Endothelial cell of umbilical vein (primary cell): ENCODE data around the gene MLLT1.

Experiments used
- CTCF ChIP-seq, 2 donors: IDR thresholded peaks; 1 replicate in 1 of 2; 2 replicates in 1 of 2; pipeline ENCODE4 v1.5.1; 2011; ENCODE audit warnings: low read length in 2 of 2, mild to moderate bottlenecking in 2 of 2, moderate library complexity in 2 of 2, control low read depth in 1 of 2, inconsistent platforms in 1 of 2, low read depth in 1 of 2; ENCODE audit not compliant: insufficient read depth in 1 of 2; ENCODE audit errors: extremely low read depth in 1 of 2
- EZH2 ChIP-seq: IDR thresholded peaks from 2 replicates; pipeline ENCODE4 v1.6.1; 2012; ENCODE audit warnings: borderline replicate concordance, low read depth, mild to moderate bottlenecking, moderate library complexity, low read length, inconsistent platforms; ENCODE audit not compliant: severe bottlenecking
- POLR2A ChIP-seq: IDR thresholded peaks from 2 replicates; pipeline ENCODE4 v1.6.1; 2012; ENCODE audit warnings: low read depth, mild to moderate bottlenecking, control low read depth, low read length
- POLR2AphosphoS5 ChIP-seq: IDR thresholded peaks from 2 replicates; pipeline ENCODE4 v1.6.1; 2012; ENCODE audit warnings: low read depth, mild to moderate bottlenecking, control low read depth, low read length, moderate library complexity; ENCODE audit not compliant: insufficient read depth
- TF ChIP-seq, protein P1 (sequence below): IDR thresholded peaks from 2 replicates; pipeline ENCODE4 v1.6.1; 2011; ENCODE audit not compliant: insufficient read depth, insufficient read length

GRCh38 chr19:6196361-6196760 lies 83.4 kb downstream of the MLLT1 start:
- TF ChIP-seq POLR2A (no peak), CTCF (IDR thresholded peaks at IDR 0.05; ENCODE audit: extremely low read depth in 1 of 2, insufficient read depth in 1 of 2, low read depth in 1 of 2, low read length in 2 of 2) (no peak), POLR2AphosphoS5 (no peak), EZH2 (no peak)
- TF ChIP-seq, protein P1, sequence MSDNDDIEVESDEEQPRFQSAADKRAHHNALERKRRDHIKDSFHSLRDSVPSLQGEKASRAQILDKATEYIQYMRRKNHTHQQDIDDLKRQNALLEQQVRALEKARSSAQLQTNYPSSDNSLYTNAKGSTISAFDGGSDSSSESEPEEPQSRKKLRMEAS = no peak
